ENCODE measurements around the gene PPFIA2.

- TF ChIP-seq CTCF (conservative IDR thresholded peaks at IDR 0.05; ENCODE audit: low read length) (no peak), EZH2phosphoT487 (IDR thresholded peaks at IDR 0.05; ENCODE audit: borderline replicate concordance) (no peak)
Observed at GRCh38 chr12:81261508-81262207, 497.5 kb downstream of the PPFIA2 start.

Measured in Loucy (cell line).